OCI-LY7 (cell line): ENCODE data around the gene FHIT. TPM values are rescaled to one million over a fixed set of nuclear protein-coding genes. Genes with fewer than 3 reads are reported as not detected.
"Not testable (repeated sequence)": the region's sequence is repeated elsewhere in the genome, so short reads cannot be mapped to it uniquely, and the experiment has no call there.

Experiments used
- BruUV-seq: library from RNA; stranded (reverse); fragments of 400-500 nt; replicated peaks from 2 replicates; lab custom pipeline; 2021; lab: Mats Ljungman, UMichigan
- CTCF ChIA-PET: fragments of 300-600 bp; sonication (Branson Sonifier 250); formaldehyde crosslinking; loops from one replicate; lab custom pipeline; 2022; ENCODE audit warnings: antibody characterized with exemption; ENCODE audit not compliant: unreplicated experiment; lab: Charles Lee
- POLR2A ChIA-PET: fragments of 300-600 bp; sonication (Branson Sonifier 250); formaldehyde crosslinking; loops from one replicate; lab custom pipeline; 2022; ENCODE audit warnings: antibody characterized with exemption; lab: Charles Lee
- DNase-seq: peaks from one replicate; pipeline ENCODE4 v3.0.0-alpha.2; 2015; ENCODE audit warnings: low spot score
- H2AFZ ChIP-seq: fragments of 200-600 bp; sonication (generic), shearing (Covaris generic); 2 replicates; pipeline ENCODE4 v1.6.1; 2014; ENCODE audit warnings: mild to moderate bottlenecking, antibody characterized with exemption, low read length, moderate library complexity
- H3K27ac ChIP-seq: fragments of 200-600 bp; sonication (generic); 2 replicates; pipeline ENCODE4 v1.5.1; 2014; ENCODE audit warnings: mixed run types, low read depth, mild to moderate bottlenecking, moderate library complexity, low read length, inconsistent platforms; ENCODE audit not compliant: poor library complexity, severe bottlenecking
- H3K36me3 ChIP-seq: fragments of 200-600 bp; sonication (generic); 2 replicates; pipeline ENCODE4 v1.6.1; 2014; ENCODE audit warnings: mild to moderate bottlenecking, antibody characterized with exemption, low read length, moderate library complexity, mixed read lengths; ENCODE audit not compliant: insufficient read depth
- H3K4me1 ChIP-seq: fragments of 200-600 bp; sonication (generic); 2 replicates; pipeline ENCODE4 v1.5.1; 2014; ENCODE audit warnings: mild to moderate bottlenecking, low read length; ENCODE audit not compliant: insufficient read depth, poor library complexity, severe bottlenecking
- H3K4me2 ChIP-seq: fragments of 200-600 bp; sonication (generic); 2 replicates; pipeline ENCODE4 v1.6.1; 2014; ENCODE audit warnings: mild to moderate bottlenecking, low read length
- H3K4me3 ChIP-seq: fragments of 200-600 bp; sonication (generic); 2 replicates; pipeline ENCODE4 v1.5.1; 2014; ENCODE audit warnings: mild to moderate bottlenecking, low read depth, low read length; ENCODE audit not compliant: poor library complexity, severe bottlenecking
- H3K79me2 ChIP-seq: fragments of 200-600 bp; sonication (generic); 2 replicates; pipeline ENCODE4 v1.6.1; 2016; ENCODE audit warnings: low read depth, mild to moderate bottlenecking, low read length, moderate library complexity, mixed read lengths; ENCODE audit not compliant: insufficient read depth
- H3K9me2 ChIP-seq: fragments of 200-600 bp; sonication (generic); 2 replicates; pipeline ENCODE4 v1.6.1; 2016; ENCODE audit warnings: mild to moderate bottlenecking, low read length, mixed read lengths; ENCODE audit not compliant: insufficient read depth
- H3K9me3 ChIP-seq: fragments of 200-600 bp; sonication (generic); 2 replicates; pipeline ENCODE4 v1.6.1; 2014; ENCODE audit warnings: mild to moderate bottlenecking, mixed run types, low read length, mixed read lengths
- H4K20me1 ChIP-seq: fragments of 200-600 bp; sonication (generic); 2 replicates; pipeline ENCODE4 v1.6.1; 2014; ENCODE audit warnings: mild to moderate bottlenecking, antibody characterized with exemption, low read length, moderate library complexity, mixed read lengths; ENCODE audit not compliant: insufficient read depth
- CTCF ChIP-seq: fragments of 200-600 bp; sonication (generic); conservative IDR thresholded peaks from 2 replicates; pipeline ENCODE4 v1.5.1; 2014; ENCODE audit warnings: mild to moderate bottlenecking, antibody characterized with exemption, low read length, moderate library complexity, mixed read lengths
- EZH2phosphoT487 ChIP-seq: fragments of 200-600 bp; sonication (generic); IDR thresholded peaks from 2 replicates; pipeline ENCODE4 v1.6.1; 2018; ENCODE audit warnings: low read depth, borderline replicate concordance, mild to moderate bottlenecking, mixed run types, antibody characterized with exemption, low read length, moderate library complexity, mixed read lengths
- intact Hi-C: fragments of 100-400 bp; cut with micrococcal nuclease; formaldehyde crosslinking; loops from one replicate; pipeline ENCODE4 v1.10.0; 2022; ENCODE audit not compliant: unreplicated experiment
- total RNA-seq, 2 experiments: library from RNA; depleted of rRNA in 1 of 2; stranded (reverse); fragments of >200 nt in 1 of 2; shearing (Covaris generic) in 1 of 2; gene quantifications; 2 replicates each; pipeline ENCODE4 v1.2.3, GENCODE V29; 2014 to 2022

FHIT gene
- total RNA-seq, 2 experiments from 2014 or later = 5.0 to 10.9 TPM

GRCh38 chr3:61218504-61218903 is 32.7 kb downstream of the FHIT start:
- intact Hi-C loops = no loop called here
- H3K4me1 ChIP-seq = no peaks in the 10 kb centered on the region
- TF ChIP-seq EZH2phosphoT487 (no peak), CTCF (no peak)
- no peak for DNase-seq
- CTCF ChIA-PET = no interaction called here
- H3K9me3 ChIP-seq = no peaks in the 10 kb centered on the region
- H3K36me3 ChIP-seq = no peaks in the 10 kb centered on the region
- H4K20me1 ChIP-seq = no peaks in the 10 kb centered on the region
- no TSS peak for BruUV-seq
- no peak overlapping the region for H3K27ac ChIP-seq
- H3K4me3 ChIP-seq = no peak overlapping the region
- no peaks in the 10 kb centered on the region for H3K9me2 ChIP-seq
- POLR2A ChIA-PET = no interaction called here
- H2AFZ ChIP-seq = no peak overlapping the region
- H3K79me2 ChIP-seq = no peaks in the 10 kb centered on the region
- no peak overlapping the region for H3K4me2 ChIP-seq

- H3K79me2 ChIP-seq, H3K4me3 ChIP-seq, DNase-seq, H3K4me2 ChIP-seq, H3K36me3 ChIP-seq, H3K4me1 ChIP-seq, H2AFZ ChIP-seq, H3K9me2 ChIP-seq, CTCF ChIA-PET, BruUV-seq, H3K27ac ChIP-seq, H3K9me3 ChIP-seq, intact Hi-C loops, H4K20me1 ChIP-seq, POLR2A ChIA-PET: not testable (repeated sequence)
These were observed 35.1 kb downstream of the FHIT start for GRCh38 chr3:61216171-61216570.

GRCh38 chr3:61202086-61202485 is 49.2 kb downstream of the FHIT start:
- Histone ChIP-seq H3K9me3 (no peaks in the 10 kb centered on the region), H3K4me3 (no peak overlapping the region), H3K36me3 (no peaks in the 10 kb centered on the region), H4K20me1 (no peaks in the 10 kb centered on the region), H3K4me1 (no peaks in the 10 kb centered on the region), H3K9me2 (no peaks in the 10 kb centered on the region), H2AFZ (no peak overlapping the region), H3K4me2 (no peak overlapping the region), H3K27ac (no peak overlapping the region), H3K79me2 (no peaks in the 10 kb centered on the region)
- ChIA-PET CTCF (no interaction called here), POLR2A (no interaction called here)
- intact Hi-C loops = no loop called here
- TF ChIP-seq EZH2phosphoT487 = no peak
- no peak for TF ChIP-seq CTCF
- no TSS peak for BruUV-seq
- DNase-seq = no peak
